Measurements from ENCODE around the gene ZNF580. TPM values are rescaled to one million over a fixed set of nuclear protein-coding genes. Genes with fewer than 3 reads are reported as not detected.

The ZNF580 gene
- total RNA-seq, 1 experiment from 2014 or later = 22.8 TPM

GRCh38 chr19:55671054-55671378, 30.2 kb downstream of the ZNF580 start:
- Histone ChIP-seq H2BK20ac (ENCODE audit: low read depth, low read length, poor library complexity, severe bottlenecking) (no peak overlapping the region), H4K91ac (ENCODE audit: insufficient read length, low read depth, low read length) (no peak overlapping the region), H4K5ac (ENCODE audit: insufficient read length, low read depth, low read length) (no peak overlapping the region), H3T11ph (ENCODE audit: low read length) (no peak overlapping the region), H3K18ac (ENCODE audit: insufficient read length, low read depth, low read length) (no peak overlapping the region), H3K9me3 (ENCODE audit: control insufficient read depth, low read depth, low read length) (no peaks in the 10 kb centered on the region), H3K4me2 (ENCODE audit: insufficient read depth, insufficient read length, low read length) (no peak overlapping the region), H2BK12ac (ENCODE audit: insufficient read length, low read depth, low read length) (no peak overlapping the region), H3K27me3 (ENCODE audit: insufficient read depth, low read length) (no peaks in the 10 kb centered on the region), H3K23me2 (ENCODE audit: insufficient read length, low read depth, low read length, poor library complexity, severe bottlenecking) (peaks cover 6% of the 10 kb centered on the region), H2BK120ac (ENCODE audit: low read depth, low read length, poor library complexity, severe bottlenecking) (no peak overlapping the region), H3K56ac (ENCODE audit: insufficient read length, low read depth, low read length) (no peak overlapping the region), H3K9ac (ENCODE audit: extremely low read depth, insufficient read length, low read length) (no peak overlapping the region), H3K79me2 (ENCODE audit: insufficient read depth, low read length) (peaks cover 11% of the 10 kb centered on the region; the same call in 1 of the 2 replicates), H2AFZ (ENCODE audit: low read length) (no peak overlapping the region), H3K4me1 (ENCODE audit: insufficient read depth, low read length) (no peaks in the 10 kb centered on the region), H3K23ac (ENCODE audit: insufficient read length, low read depth, low read length) (no peak overlapping the region), H2BK5ac (ENCODE audit: insufficient read length, low read length) (no peak overlapping the region), H2BK15ac (ENCODE audit: low read depth, low read length) (no peak overlapping the region), H3K27ac (ENCODE audit: insufficient read length, low read depth, low read length) (no peak overlapping the region), H3K79me1 (ENCODE audit: insufficient read depth, low read depth, low read length, poor library complexity, severe bottlenecking) (peaks cover 4% of the 10 kb centered on the region), H3K14ac (ENCODE audit: insufficient read depth, low read length) (no peak overlapping the region), H3K4ac (ENCODE audit: low read depth, low read length) (no peak overlapping the region), H4K20me1 (ENCODE audit: control insufficient read depth, insufficient read depth, insufficient read length) (no peaks in the 10 kb centered on the region), H2AK5ac (ENCODE audit: insufficient read length, low read length) (no peak overlapping the region), H4K8ac (replicated peaks; ENCODE audit: insufficient read length, low read depth, low read length) (no peak overlapping the region)
- H3K36me3 Mint-ChIP-seq (ENCODE audit: insufficient read depth in 1 of 3, low read depth in 3 of 3) = peaks cover 51 to 74% (median 67%) of the 10 kb centered on the region in 3 experiments
- no peaks in the 10 kb centered on the region; a peak in 1 of 5 replicates for H3K9me3 Mint-ChIP-seq
- TF ChIP-seq, protein P1, sequence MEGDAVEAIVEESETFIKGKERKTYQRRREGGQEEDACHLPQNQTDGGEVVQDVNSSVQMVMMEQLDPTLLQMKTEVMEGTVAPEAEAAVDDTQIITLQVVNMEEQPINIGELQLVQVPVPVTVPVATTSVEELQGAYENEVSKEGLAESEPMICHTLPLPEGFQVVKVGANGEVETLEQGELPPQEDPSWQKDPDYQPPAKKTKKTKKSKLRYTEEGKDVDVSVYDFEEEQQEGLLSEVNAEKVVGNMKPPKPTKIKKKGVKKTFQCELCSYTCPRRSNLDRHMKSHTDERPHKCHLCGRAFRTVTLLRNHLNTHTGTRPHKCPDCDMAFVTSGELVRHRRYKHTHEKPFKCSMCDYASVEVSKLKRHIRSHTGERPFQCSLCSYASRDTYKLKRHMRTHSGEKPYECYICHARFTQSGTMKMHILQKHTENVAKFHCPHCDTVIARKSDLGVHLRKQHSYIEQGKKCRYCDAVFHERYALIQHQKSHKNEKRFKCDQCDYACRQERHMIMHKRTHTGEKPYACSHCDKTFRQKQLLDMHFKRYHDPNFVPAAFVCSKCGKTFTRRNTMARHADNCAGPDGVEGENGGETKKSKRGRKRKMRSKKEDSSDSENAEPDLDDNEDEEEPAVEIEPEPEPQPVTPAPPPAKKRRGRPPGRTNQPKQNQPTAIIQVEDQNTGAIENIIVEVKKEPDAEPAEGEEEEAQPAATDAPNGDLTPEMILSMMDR (conservative IDR thresholded peaks at IDR 0.05) = no peak
- no CpG with 5 or more reads among the region's 2 CpGs for WGBS (ENCODE audit: extremely low coverage, insufficient read length, low lambda C conversion rate)
- H3K4me3 Mint-ChIP-seq = peak overlapping the region in 1 of 2 experiments; percentile 9; a peak in 2 of 5 replicates
- H3K27ac Mint-ChIP-seq = peak overlapping the region; percentile 4 to 87 (median 8); a peak in 4 of 7 replicates
- H3K4me1 Mint-ChIP-seq = peaks cover 31 to 41% of the 10 kb centered on the region in 2 experiments
- DNase-seq = no peak
- H3K27me3 Mint-ChIP-seq (ENCODE audit: low read depth) = no peaks in the 10 kb centered on the region
